MCF 10A (cell line): ENCODE data around the gene RBM38. TPM values are rescaled to one million over a fixed set of nuclear protein-coding genes. Genes with fewer than 3 reads are reported as not detected.

Experiments used
- BruUV-seq: library from RNA; stranded (reverse); fragments of 400-500 nt; replicated peaks from 2 replicates; lab custom pipeline; 2021; lab: Mats Ljungman, UMichigan
- CTCF ChIA-PET: fragments of 300-600 bp; sonication (Branson Sonifier 250); formaldehyde crosslinking; extraction: SDS; loops from one replicate; lab custom pipeline; 2021; ENCODE audit warnings: antibody characterized with exemption, inconsistent platforms; lab: Yijun Ruan, JAX
- POLR2A ChIA-PET: fragments of 300-600, 350-650 bp; sonication (Branson Sonifier 250); formaldehyde crosslinking; extraction: SDS; loops from one replicate; lab custom pipeline; 2020; ENCODE audit warnings: antibody characterized with exemption, inconsistent platforms; lab: Yijun Ruan, JAX
- DNase-seq: peaks from one replicate; pipeline ENCODE4 v3.0.0-alpha.2; 2018; ENCODE audit not compliant: unreplicated experiment
- H3K27ac Mint-ChIP-seq: one replicate; pipeline ENCODE4 v1.8.0; 2022; ENCODE audit warnings: mild to moderate bottlenecking, low read depth, mixed read lengths; ENCODE audit not compliant: unreplicated experiment
- H3K27me3 Mint-ChIP-seq: one replicate; pipeline ENCODE4 v1.8.0; 2022; ENCODE audit warnings: mixed read lengths; ENCODE audit not compliant: insufficient read depth, unreplicated experiment
- H3K36me3 Mint-ChIP-seq: one replicate; pipeline ENCODE4 v1.8.0; 2022; ENCODE audit warnings: mild to moderate bottlenecking, moderate library complexity, mixed read lengths; ENCODE audit not compliant: insufficient read depth, unreplicated experiment
- H3K4me1 Mint-ChIP-seq: one replicate; pipeline ENCODE4 v1.8.0; 2022; ENCODE audit warnings: mixed read lengths; ENCODE audit not compliant: insufficient read depth, unreplicated experiment
- H3K4me3 Mint-ChIP-seq: one replicate; pipeline ENCODE4 v1.8.0; 2022; ENCODE audit warnings: mild to moderate bottlenecking, moderate library complexity, mixed read lengths; ENCODE audit not compliant: unreplicated experiment
- H3K9me3 Mint-ChIP-seq: one replicate; pipeline ENCODE4 v1.8.0; 2022; ENCODE audit warnings: mixed read lengths; ENCODE audit not compliant: unreplicated experiment
- intact Hi-C: fragments of 100-400 bp; cut with micrococcal nuclease; formaldehyde crosslinking; loops from 2 replicates; pipeline ENCODE4 v1.14.1; 2022
- total RNA-seq: library from RNA; stranded (reverse); gene quantifications from 2 replicates; pipeline ENCODE4 v1.2.3, GENCODE V29; 2022
- TF ChIP-seq, protein P1 (sequence below): fragments of 200-600 bp; IDR thresholded peaks from one replicate; pipeline ENCODE4 v1.8.0; 2022; ENCODE audit warnings: antibody characterized with exemption, mild to moderate bottlenecking; ENCODE audit not compliant: unreplicated experiment

Gene RBM38
- total RNA-seq, 1 experiment from 2014 or later: 5.1 TPM

DNA sequence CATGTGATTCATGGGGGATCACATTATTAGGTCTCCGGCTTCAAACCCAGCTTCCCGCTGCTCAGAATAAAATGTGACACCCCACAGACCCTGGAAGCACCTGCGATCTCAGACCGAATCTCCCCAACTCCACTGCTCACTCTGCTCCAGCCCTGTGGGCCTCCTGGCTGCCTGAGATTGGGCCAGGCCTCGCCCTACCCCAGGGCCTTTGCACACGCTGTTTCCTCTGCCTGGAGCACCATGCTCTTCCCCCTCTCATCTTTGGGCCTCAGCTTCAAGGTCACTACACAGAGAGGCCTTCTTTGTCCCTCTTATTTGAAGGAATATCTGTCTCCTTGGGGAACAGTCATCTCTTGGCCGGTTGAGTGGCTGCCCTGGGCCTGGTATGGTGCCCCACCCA, 48.8 kb downstream of the RBM38 start:
- Mint-ChIP-seq H3K4me1 (no peaks in the 10 kb centered on the region), H3K27ac (no peak overlapping the region), H3K9me3 (no peaks in the 10 kb centered on the region), H3K27me3 (peaks cover 10% of the 10 kb centered on the region), H3K4me3 (no peak overlapping the region), H3K36me3 (peaks cover 6% of the 10 kb centered on the region)
- no peak for DNase-seq
- intact Hi-C loops: loop anchor here (5.0 kb wide), 1 partner anchor 58 kb away; no protein-coding TSS in a partner anchor
- ChIA-PET POLR2A (no interaction called here), CTCF (no interaction called here)
- BruUV-seq: no TSS peak
- TF ChIP-seq, protein P1, sequence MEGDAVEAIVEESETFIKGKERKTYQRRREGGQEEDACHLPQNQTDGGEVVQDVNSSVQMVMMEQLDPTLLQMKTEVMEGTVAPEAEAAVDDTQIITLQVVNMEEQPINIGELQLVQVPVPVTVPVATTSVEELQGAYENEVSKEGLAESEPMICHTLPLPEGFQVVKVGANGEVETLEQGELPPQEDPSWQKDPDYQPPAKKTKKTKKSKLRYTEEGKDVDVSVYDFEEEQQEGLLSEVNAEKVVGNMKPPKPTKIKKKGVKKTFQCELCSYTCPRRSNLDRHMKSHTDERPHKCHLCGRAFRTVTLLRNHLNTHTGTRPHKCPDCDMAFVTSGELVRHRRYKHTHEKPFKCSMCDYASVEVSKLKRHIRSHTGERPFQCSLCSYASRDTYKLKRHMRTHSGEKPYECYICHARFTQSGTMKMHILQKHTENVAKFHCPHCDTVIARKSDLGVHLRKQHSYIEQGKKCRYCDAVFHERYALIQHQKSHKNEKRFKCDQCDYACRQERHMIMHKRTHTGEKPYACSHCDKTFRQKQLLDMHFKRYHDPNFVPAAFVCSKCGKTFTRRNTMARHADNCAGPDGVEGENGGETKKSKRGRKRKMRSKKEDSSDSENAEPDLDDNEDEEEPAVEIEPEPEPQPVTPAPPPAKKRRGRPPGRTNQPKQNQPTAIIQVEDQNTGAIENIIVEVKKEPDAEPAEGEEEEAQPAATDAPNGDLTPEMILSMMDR: no peak

DNA sequence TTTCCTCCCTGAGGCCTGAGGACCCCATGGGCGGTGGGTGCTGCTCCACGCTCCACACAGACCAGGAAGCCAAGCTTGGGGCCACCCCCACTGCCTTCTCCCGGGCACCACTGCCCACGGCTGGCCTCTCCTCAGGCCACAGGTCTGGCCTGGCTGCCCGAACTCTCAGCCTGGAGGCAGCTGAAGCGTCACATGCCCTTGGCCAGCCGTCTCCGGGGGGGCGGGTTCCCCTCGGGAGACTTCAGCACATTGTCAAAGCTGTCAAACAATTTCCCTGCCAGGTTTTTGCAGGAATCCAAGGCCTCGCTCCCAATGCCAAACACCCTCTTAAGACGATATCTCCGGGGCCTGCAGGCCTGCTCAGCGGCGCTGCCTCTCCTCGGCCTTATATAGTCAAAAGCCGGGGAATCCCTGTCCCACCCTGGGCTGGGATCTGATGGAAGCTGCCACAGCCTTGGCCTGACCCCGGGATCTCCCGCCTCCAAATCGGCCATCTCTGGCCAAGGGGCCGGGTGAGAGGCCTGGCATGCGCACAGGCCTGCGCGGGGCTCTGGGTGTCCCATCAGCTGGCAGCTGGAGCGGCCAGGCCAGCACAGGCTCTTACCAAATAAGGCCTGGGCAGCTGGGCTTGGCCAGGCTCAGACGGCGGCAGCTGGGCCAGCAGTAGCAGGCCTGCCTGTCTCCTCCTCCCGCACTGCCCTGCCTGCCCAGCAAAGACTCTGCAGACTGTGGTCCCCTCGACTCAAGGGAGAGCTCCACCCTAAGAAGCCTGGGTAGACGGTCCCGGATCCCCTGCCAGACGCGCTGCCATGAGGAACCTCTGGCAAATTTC, 49.7 kb downstream of the RBM38 start:
- no peak for DNase-seq
- H3K36me3 Mint-ChIP-seq: peaks cover 6% of the 10 kb centered on the region
- H3K4me1 Mint-ChIP-seq: no peaks in the 10 kb centered on the region
- H3K27ac Mint-ChIP-seq: no peak overlapping the region
- no peaks in the 10 kb centered on the region for H3K9me3 Mint-ChIP-seq
- intact Hi-C loops: no loop called here
- ChIA-PET CTCF (no interaction called here), POLR2A (no interaction called here)
- H3K27me3 Mint-ChIP-seq: peaks cover 19% of the 10 kb centered on the region
- H3K4me3 Mint-ChIP-seq: no peak overlapping the region
- no TSS peak for BruUV-seq
- TF ChIP-seq, protein P1: no peak

DNA sequence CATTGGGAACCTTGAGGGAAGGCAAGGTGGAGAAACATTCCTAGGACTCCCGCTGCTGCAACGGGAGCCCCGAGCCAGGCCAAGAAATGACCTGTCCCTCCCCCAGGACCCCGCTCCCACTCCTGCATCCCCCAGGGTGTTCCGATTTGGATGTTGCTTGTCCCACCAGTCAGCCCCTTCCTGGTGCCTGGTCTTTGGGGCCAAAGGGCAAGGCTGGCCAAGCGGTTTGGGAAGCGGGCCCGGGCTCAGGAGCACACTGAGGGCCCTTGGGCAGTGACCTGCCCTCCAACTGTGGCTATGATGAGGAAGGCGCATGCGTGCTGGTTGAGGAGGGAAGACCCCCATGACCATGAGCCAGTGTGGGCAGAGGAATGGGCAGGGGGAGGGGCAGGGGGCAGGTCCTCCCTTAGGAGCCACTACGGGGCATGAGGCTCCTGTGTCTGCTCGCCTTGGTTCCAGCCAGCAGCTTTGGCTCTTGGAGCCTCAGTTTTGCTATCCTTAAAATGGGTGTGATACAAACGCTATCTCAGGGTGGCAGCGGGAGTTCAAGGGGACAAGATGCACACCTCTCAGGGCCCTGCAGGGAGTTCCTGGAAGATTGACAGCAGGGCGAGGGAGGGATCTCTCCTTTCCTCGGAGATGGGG, 50.4 kb downstream of the RBM38 start:
- BruUV-seq: no TSS peak
- DNase-seq: no peak
- TF ChIP-seq, protein P1: no peak
- ChIA-PET CTCF (no interaction called here), POLR2A (no interaction called here)
- intact Hi-C loops: no loop called here
- H3K36me3 Mint-ChIP-seq: peaks cover 6% of the 10 kb centered on the region
- peaks cover 26% of the 10 kb centered on the region for H3K27me3 Mint-ChIP-seq
- no peak overlapping the region for H3K4me3 Mint-ChIP-seq
- no peaks in the 10 kb centered on the region for H3K9me3 Mint-ChIP-seq
- H3K27ac Mint-ChIP-seq: no peak overlapping the region
- H3K4me1 Mint-ChIP-seq: no peaks in the 10 kb centered on the region

- Mint-ChIP-seq H3K4me1 (no peaks in the 10 kb centered on the region), H3K9me3 (no peaks in the 10 kb centered on the region), H3K27me3 (peaks cover 33% of the 10 kb centered on the region), H3K4me3 (no peak overlapping the region), H3K27ac (no peak overlapping the region), H3K36me3 (peaks cover 6% of the 10 kb centered on the region)
- no peak for DNase-seq
- TF ChIP-seq, protein P1: no peak
- POLR2A ChIA-PET: no interaction called here
- BruUV-seq: no TSS peak
- intact Hi-C loops: no loop called here
- CTCF ChIA-PET: no interaction called here
These were observed 51.1 kb downstream of the RBM38 start for GRCh38 chr20:57442158-57442887.
